Measurements from ENCODE around the gene ABCA4. TPM values are rescaled to one million over a fixed set of nuclear protein-coding genes. Genes with fewer than 3 reads are reported as not detected.

ABCA4 gene
- total RNA-seq, 2 experiments from 2014 or later, result not detected

GRCh38 chr1:93979040-93979717 lies 141.8 kb downstream of the ABCA4 start:
- no peak overlapping the region for H3K4me3 Mint-ChIP-seq
- DNase-seq, result no peak
- ATAC-seq, result no peak
- H3K4me1 Mint-ChIP-seq, result no peaks in the 10 kb centered on the region
- H3K9me3 Mint-ChIP-seq (ENCODE audit: low read depth), result no peaks in the 10 kb centered on the region
- CTCF ChIA-PET, result no interaction called here
- no peak overlapping the region for H3K27ac Mint-ChIP-seq
- H3K27me3 Mint-ChIP-seq, result peaks cover 4% of the 10 kb centered on the region
- no peaks in the 10 kb centered on the region for H3K36me3 Mint-ChIP-seq

- Mint-ChIP-seq H3K36me3 (no peaks in the 10 kb centered on the region), H3K9me3 (ENCODE audit: low read depth) (no peaks in the 10 kb centered on the region), H3K4me3 (no peak overlapping the region), H3K4me1 (no peaks in the 10 kb centered on the region), H3K27me3 (no peaks in the 10 kb centered on the region), H3K27ac (no peak overlapping the region)
- ATAC-seq (no peak), DNase-seq (no peak)
- CTCF ChIA-PET, result interaction anchor here (0.6 kb wide), 1 partner anchor 359 kb away, joined by 3 read pairs; no protein-coding TSS in a partner anchor
These were observed 143.4 kb downstream of the ABCA4 start for GRCh38 chr1:93977598-93977945.

- no peaks in the 10 kb centered on the region for H3K36me3 Mint-ChIP-seq
- CTCF ChIA-PET, result no interaction called here
- ATAC-seq (no peak), DNase-seq (no peak)
- no peak overlapping the region for H3K4me3 Mint-ChIP-seq
- no peaks in the 10 kb centered on the region for H3K27me3 Mint-ChIP-seq
- no peak overlapping the region for H3K27ac Mint-ChIP-seq
- H3K4me1 Mint-ChIP-seq, result no peaks in the 10 kb centered on the region
- H3K9me3 Mint-ChIP-seq (ENCODE audit: low read depth), result no peaks in the 10 kb centered on the region
These were observed 144.0 kb downstream of the ABCA4 start for GRCh38 chr1:93976711-93977597.

- H3K4me3 Mint-ChIP-seq, result no peak overlapping the region
- DNase-seq (no peak), ATAC-seq (no peak)
- H3K27ac Mint-ChIP-seq, result no peak overlapping the region
- H3K4me1 Mint-ChIP-seq, result no peaks in the 10 kb centered on the region
- no peaks in the 10 kb centered on the region for H3K27me3 Mint-ChIP-seq
- CTCF ChIA-PET, result no interaction called here
- no peaks in the 10 kb centered on the region for H3K9me3 Mint-ChIP-seq (ENCODE audit: low read depth)
- H3K36me3 Mint-ChIP-seq, result no peaks in the 10 kb centered on the region
These were observed 144.7 kb downstream of the ABCA4 start for GRCh38 chr1:93976291-93976690.

- Mint-ChIP-seq H3K4me3 (no peak overlapping the region), H3K36me3 (no peaks in the 10 kb centered on the region), H3K9me3 (ENCODE audit: low read depth) (no peaks in the 10 kb centered on the region), H3K4me1 (no peaks in the 10 kb centered on the region), H3K27ac (no peak overlapping the region), H3K27me3 (no peaks in the 10 kb centered on the region)
- DNase-seq (no peak), ATAC-seq (no peak)
- CTCF ChIA-PET, result no interaction called here
These were observed 148.6 kb downstream of the ABCA4 start for GRCh38 chr1:93972341-93972740.

GRCh38 chr1:93969887-93970286 lies 151.1 kb downstream of the ABCA4 start:
- Mint-ChIP-seq H3K9me3 (ENCODE audit: low read depth) (no peaks in the 10 kb centered on the region), H3K4me3 (no peak overlapping the region), H3K36me3 (no peaks in the 10 kb centered on the region), H3K27me3 (no peaks in the 10 kb centered on the region), H3K27ac (no peak overlapping the region), H3K4me1 (no peaks in the 10 kb centered on the region)
- no peak for ATAC-seq
- CTCF ChIA-PET, result no interaction called here
- no peak for DNase-seq

GRCh38 chr1:93969371-93969770 lies 151.6 kb downstream of the ABCA4 start:
- DNase-seq (no peak), ATAC-seq (no peak)
- Mint-ChIP-seq H3K36me3 (no peaks in the 10 kb centered on the region), H3K4me1 (no peaks in the 10 kb centered on the region), H3K27ac (no peak overlapping the region), H3K4me3 (no peak overlapping the region), H3K9me3 (ENCODE audit: low read depth) (no peaks in the 10 kb centered on the region), H3K27me3 (no peaks in the 10 kb centered on the region)
- CTCF ChIA-PET, result no interaction called here

- Mint-ChIP-seq H3K27me3 (no peaks in the 10 kb centered on the region), H3K9me3 (ENCODE audit: low read depth) (no peaks in the 10 kb centered on the region), H3K36me3 (no peaks in the 10 kb centered on the region), H3K4me3 (no peak overlapping the region), H3K4me1 (no peaks in the 10 kb centered on the region), H3K27ac (no peak overlapping the region)
- ATAC-seq (no peak), DNase-seq (no peak)
- CTCF ChIA-PET, result no interaction called here
These were observed 153.6 kb downstream of the ABCA4 start for GRCh38 chr1:93967306-93967705.

- no peak overlapping the region for H3K4me3 Mint-ChIP-seq
- H3K27me3 Mint-ChIP-seq, result no peaks in the 10 kb centered on the region
- CTCF ChIA-PET, result no interaction called here
- no peaks in the 10 kb centered on the region for H3K36me3 Mint-ChIP-seq
- DNase-seq (no peak), ATAC-seq (no peak)
- no peaks in the 10 kb centered on the region for H3K4me1 Mint-ChIP-seq
- H3K9me3 Mint-ChIP-seq (ENCODE audit: low read depth), result no peaks in the 10 kb centered on the region
- no peak overlapping the region for H3K27ac Mint-ChIP-seq
These were observed 155.1 kb downstream of the ABCA4 start for GRCh38 chr1:93965888-93966287.

- DNase-seq (no peak), ATAC-seq (no peak)
- no peaks in the 10 kb centered on the region for H3K4me1 Mint-ChIP-seq
- no peak overlapping the region for H3K4me3 Mint-ChIP-seq
- CTCF ChIA-PET, result no interaction called here
- H3K9me3 Mint-ChIP-seq (ENCODE audit: low read depth), result no peaks in the 10 kb centered on the region
- no peaks in the 10 kb centered on the region for H3K36me3 Mint-ChIP-seq
- no peaks in the 10 kb centered on the region for H3K27me3 Mint-ChIP-seq
- H3K27ac Mint-ChIP-seq, result no peak overlapping the region
These were observed 155.7 kb downstream of the ABCA4 start for GRCh38 chr1:93965256-93965655.

GRCh38 chr1:93964777-93965200 lies 156.2 kb downstream of the ABCA4 start:
- Mint-ChIP-seq H3K27ac (no peak overlapping the region), H3K4me3 (no peak overlapping the region), H3K27me3 (no peaks in the 10 kb centered on the region), H3K36me3 (no peaks in the 10 kb centered on the region), H3K4me1 (no peaks in the 10 kb centered on the region), H3K9me3 (ENCODE audit: low read depth) (no peaks in the 10 kb centered on the region)
- no peak for DNase-seq
- CTCF ChIA-PET, result no interaction called here
- no peak for ATAC-seq

- H3K27me3 Mint-ChIP-seq, result peaks cover 4% of the 10 kb centered on the region
- no peak overlapping the region for H3K4me3 Mint-ChIP-seq
- H3K4me1 Mint-ChIP-seq, result no peaks in the 10 kb centered on the region
- no peak overlapping the region for H3K27ac Mint-ChIP-seq
- no peak for DNase-seq
- no peak for ATAC-seq
- no peaks in the 10 kb centered on the region for H3K36me3 Mint-ChIP-seq
- no peaks in the 10 kb centered on the region for H3K9me3 Mint-ChIP-seq (ENCODE audit: low read depth)
- CTCF ChIA-PET, result no interaction called here
These were observed 156.7 kb downstream of the ABCA4 start for GRCh38 chr1:93964096-93964776.

- Mint-ChIP-seq H3K36me3 (no peaks in the 10 kb centered on the region), H3K9me3 (ENCODE audit: low read depth) (no peaks in the 10 kb centered on the region), H3K4me1 (no peaks in the 10 kb centered on the region), H3K27ac (no peak overlapping the region), H3K27me3 (peaks cover 5% of the 10 kb centered on the region), H3K4me3 (no peak overlapping the region)
- CTCF ChIA-PET, result no interaction called here
- ATAC-seq, result no peak
- DNase-seq, result no peak
These were observed 157.4 kb downstream of the ABCA4 start for GRCh38 chr1:93963585-93963984.

GRCh38 chr1:93961906-93962305 lies 159.0 kb downstream of the ABCA4 start:
- H3K36me3 Mint-ChIP-seq, result no peaks in the 10 kb centered on the region
- peaks cover 8% of the 10 kb centered on the region for H3K27me3 Mint-ChIP-seq
- no peaks in the 10 kb centered on the region for H3K9me3 Mint-ChIP-seq (ENCODE audit: low read depth)
- H3K4me1 Mint-ChIP-seq, result no peaks in the 10 kb centered on the region
- ATAC-seq (no peak), DNase-seq (no peak)
- no peak overlapping the region for H3K4me3 Mint-ChIP-seq
- CTCF ChIA-PET, result interaction anchor here (0.7 kb wide), 1 partner anchor 75 kb away, joined by 3 read pairs; no protein-coding TSS in a partner anchor
- no peak overlapping the region for H3K27ac Mint-ChIP-seq

Data from activated CD8-positive, alpha-beta memory T cell treated with anti-CD3 and anti-CD28 coated beads, Interleukin-2, amount 10 ng/mL, durations not matched to agents 7 days and 5 days (primary cell).